Measurements from ENCODE around the gene GPC6.

Gene GPC6

DNA sequence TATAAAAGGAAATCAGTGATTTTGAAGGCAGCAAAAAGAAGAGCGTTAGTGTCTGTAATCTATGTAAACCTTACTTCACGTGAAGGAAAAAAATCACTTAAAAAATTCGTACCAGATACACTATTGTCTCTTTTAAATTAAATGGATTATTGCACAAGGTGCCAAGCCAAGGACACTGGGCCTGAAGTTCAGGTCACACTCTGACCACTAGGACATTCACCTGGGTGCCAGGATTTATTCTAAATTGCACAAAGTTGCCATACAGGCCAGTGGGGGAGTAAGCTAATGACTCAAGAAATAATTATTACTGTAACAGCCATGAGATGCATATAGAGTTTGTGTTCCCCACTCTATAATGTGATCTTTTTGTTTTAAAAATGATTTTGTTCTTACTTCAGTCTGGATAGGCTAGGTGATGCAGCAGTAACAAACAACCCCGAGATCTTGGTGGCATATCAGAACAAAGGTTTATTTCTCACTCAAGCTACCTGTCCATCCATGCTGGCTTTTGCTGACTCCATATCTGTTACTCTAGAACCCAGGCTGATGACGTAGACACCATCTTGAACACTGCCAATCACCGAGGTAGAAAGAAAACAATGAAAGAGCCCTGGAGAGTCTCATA lies 1000.8 kb downstream of the GPC6 start:
- POLR2A ChIA-PET: no interaction called here
- DNase-seq (ENCODE audit: extremely low spot score): no peak
- TF ChIP-seq HDGF (IDR thresholded peaks at IDR 0.05; ENCODE audit: borderline replicate concordance) (no peak), BHLHE40 (IDR thresholded peaks at IDR 0.05; ENCODE audit: borderline replicate concordance) (no peak), CTBP1 (IDR thresholded peaks at IDR 0.05; ENCODE audit: borderline replicate concordance) (no peak), FOXM1 (IDR thresholded peaks at IDR 0.05; ENCODE audit: borderline replicate concordance) (no peak), FOXK2 (IDR thresholded peaks at IDR 0.05) (no peak), FOXA1 (IDR thresholded peaks at IDR 0.05) (no peak), L3MBTL2 (conservative IDR thresholded peaks at IDR 0.05) (no peak), ARNT (IDR thresholded peaks at IDR 0.05) (no peak), SUZ12 (IDR thresholded peaks at IDR 0.05) (no peak), NFRKB (IDR thresholded peaks at IDR 0.05) (no peak), ELF4 (IDR thresholded peaks at IDR 0.05) (no peak), SP1 (IDR thresholded peaks at IDR 0.05) (no peak), TARDBP (IDR thresholded peaks at IDR 0.05) (no peak), LEF1 (IDR thresholded peaks at IDR 0.05; ENCODE audit: borderline replicate concordance) (no peak), ZNF384 (IDR thresholded peaks at IDR 0.05) (no peak)
- TF ChIP-seq, protein P1, sequence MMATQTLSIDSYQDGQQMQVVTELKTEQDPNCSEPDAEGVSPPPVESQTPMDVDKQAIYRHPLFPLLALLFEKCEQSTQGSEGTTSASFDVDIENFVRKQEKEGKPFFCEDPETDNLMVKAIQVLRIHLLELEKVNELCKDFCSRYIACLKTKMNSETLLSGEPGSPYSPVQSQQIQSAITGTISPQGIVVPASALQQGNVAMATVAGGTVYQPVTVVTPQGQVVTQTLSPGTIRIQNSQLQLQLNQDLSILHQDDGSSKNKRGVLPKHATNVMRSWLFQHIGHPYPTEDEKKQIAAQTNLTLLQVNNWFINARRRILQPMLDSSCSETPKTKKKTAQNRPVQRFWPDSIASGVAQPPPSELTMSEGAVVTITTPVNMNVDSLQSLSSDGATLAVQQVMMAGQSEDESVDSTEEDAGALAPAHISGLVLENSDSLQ (IDR thresholded peaks at IDR 0.05): no peak
- CTCF ChIA-PET: no interaction called here

DNA sequence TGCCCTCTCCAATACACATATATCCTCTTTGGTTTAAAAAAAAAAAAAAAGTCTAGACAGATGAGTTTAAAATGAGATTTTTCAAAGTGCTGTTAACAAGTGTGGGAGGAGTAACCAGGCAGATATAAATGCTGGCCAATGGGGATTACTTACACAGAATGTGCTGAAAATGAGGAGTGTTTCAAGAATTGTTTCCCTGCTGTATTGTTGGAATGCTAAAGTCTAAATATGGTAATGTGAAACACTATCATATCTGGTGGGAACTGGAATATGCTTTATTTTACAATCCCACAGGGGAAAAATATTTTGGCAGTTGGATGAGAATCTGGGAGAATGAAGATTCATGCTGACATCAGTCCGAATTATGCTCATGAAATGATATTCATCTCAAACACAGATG lies 1002.2 kb downstream of the GPC6 start:
- no peak for DNase-seq (ENCODE audit: extremely low spot score)
- ChIA-PET CTCF (no interaction called here), POLR2A (no interaction called here)
- TF ChIP-seq FOXA1 (IDR thresholded peaks at IDR 0.05) (no peak), NFRKB (IDR thresholded peaks at IDR 0.05) (no peak), BHLHE40 (IDR thresholded peaks at IDR 0.05; ENCODE audit: borderline replicate concordance) (no peak), ELF4 (IDR thresholded peaks at IDR 0.05) (no peak), SUZ12 (IDR thresholded peaks at IDR 0.05) (no peak), FOXM1 (IDR thresholded peaks at IDR 0.05; ENCODE audit: borderline replicate concordance) (no peak), HDGF (IDR thresholded peaks at IDR 0.05; ENCODE audit: borderline replicate concordance) (no peak), LEF1 (IDR thresholded peaks at IDR 0.05; ENCODE audit: borderline replicate concordance) (no peak), CTBP1 (IDR thresholded peaks at IDR 0.05; ENCODE audit: borderline replicate concordance) (no peak), SP1 (IDR thresholded peaks at IDR 0.05) (no peak), ARNT (IDR thresholded peaks at IDR 0.05) (no peak), TARDBP (IDR thresholded peaks at IDR 0.05) (no peak), ZNF384 (IDR thresholded peaks at IDR 0.05) (no peak), L3MBTL2 (conservative IDR thresholded peaks at IDR 0.05) (no peak), FOXK2 (IDR thresholded peaks at IDR 0.05) (no peak)
- TF ChIP-seq, protein P1 (IDR thresholded peaks at IDR 0.05): no peak

- CTCF ChIA-PET: no interaction called here
- TF ChIP-seq FOXA1 (IDR thresholded peaks at IDR 0.05) (no peak), SP1 (IDR thresholded peaks at IDR 0.05) (no peak), LEF1 (IDR thresholded peaks at IDR 0.05; ENCODE audit: borderline replicate concordance) (no peak), ZNF384 (IDR thresholded peaks at IDR 0.05) (no peak), BHLHE40 (IDR thresholded peaks at IDR 0.05; ENCODE audit: borderline replicate concordance) (no peak), CTBP1 (IDR thresholded peaks at IDR 0.05; ENCODE audit: borderline replicate concordance) (no peak), FOXM1 (IDR thresholded peaks at IDR 0.05; ENCODE audit: borderline replicate concordance) (no peak), TARDBP (IDR thresholded peaks at IDR 0.05) (no peak), FOXK2 (IDR thresholded peaks at IDR 0.05) (no peak), L3MBTL2 (conservative IDR thresholded peaks at IDR 0.05) (no peak), NFRKB (IDR thresholded peaks at IDR 0.05) (no peak), ARNT (IDR thresholded peaks at IDR 0.05) (no peak), HDGF (IDR thresholded peaks at IDR 0.05; ENCODE audit: borderline replicate concordance) (no peak)
- TF ChIP-seq, protein P1 (IDR thresholded peaks at IDR 0.05): no peak
- POLR2A ChIA-PET: no interaction called here
- no peak for DNase-seq (ENCODE audit: extremely low spot score)
Measured at GRCh38 chr13:94232161-94232950, 1005.7 kb downstream of the GPC6 start.

DNA sequence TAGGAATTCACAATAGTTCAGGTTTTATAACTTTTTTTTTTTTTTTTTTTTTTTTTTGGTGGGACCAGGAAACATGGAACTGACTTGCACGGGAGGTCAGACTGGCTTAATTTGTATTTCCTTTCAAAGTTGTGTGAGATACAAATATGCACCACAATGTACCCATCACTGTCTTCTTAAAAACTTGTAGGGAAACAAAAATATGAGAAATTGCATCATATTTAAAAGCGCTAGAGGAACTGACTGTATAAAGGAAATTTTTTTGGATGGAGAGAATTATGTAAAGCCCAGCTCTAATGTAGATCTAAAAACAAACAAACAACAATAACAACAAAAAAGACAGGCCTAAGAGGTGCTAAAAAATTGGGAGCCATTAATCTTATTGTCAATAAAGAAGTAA lies 1006.3 kb downstream of the GPC6 start:
- CTCF ChIA-PET: interaction anchor here (0.6 kb wide), 1 partner anchor 130 kb away, joined by 4 read pairs; no protein-coding TSS in a partner anchor
- TF ChIP-seq BHLHE40 (IDR thresholded peaks at IDR 0.05; ENCODE audit: borderline replicate concordance): no peak
- TF ChIP-seq FOXM1 (IDR thresholded peaks at IDR 0.05; ENCODE audit: borderline replicate concordance): no peak
- no peak for TF ChIP-seq ZNF384 (IDR thresholded peaks at IDR 0.05)
- no peak for TF ChIP-seq CTBP1 (IDR thresholded peaks at IDR 0.05; ENCODE audit: borderline replicate concordance)
- no peak for TF ChIP-seq LEF1 (IDR thresholded peaks at IDR 0.05; ENCODE audit: borderline replicate concordance)
- no peak for TF ChIP-seq ELF4 (IDR thresholded peaks at IDR 0.05)
- TF ChIP-seq FOXK2 (IDR thresholded peaks at IDR 0.05): no peak
- TF ChIP-seq FOXA1 (IDR thresholded peaks at IDR 0.05): no peak
- no peak for TF ChIP-seq SUZ12 (IDR thresholded peaks at IDR 0.05)
- no peak for TF ChIP-seq SP1 (IDR thresholded peaks at IDR 0.05)
- TF ChIP-seq, protein P1 (IDR thresholded peaks at IDR 0.05): no peak
- TF ChIP-seq L3MBTL2 (conservative IDR thresholded peaks at IDR 0.05): no peak
- TF ChIP-seq TARDBP (IDR thresholded peaks at IDR 0.05): no peak
- no peak for TF ChIP-seq HDGF (IDR thresholded peaks at IDR 0.05; ENCODE audit: borderline replicate concordance)
- no peak for TF ChIP-seq ARNT (IDR thresholded peaks at IDR 0.05)
- TF ChIP-seq NFRKB (IDR thresholded peaks at IDR 0.05): no peak
- DNase-seq (ENCODE audit: extremely low spot score): no peak
- POLR2A ChIA-PET: no interaction called here
